Astrocyte (in vitro differentiated cells and primary cell): ENCODE measurements around the gene FOSL2.

Experiments
- CTCF ChIP-seq: IDR thresholded peaks from 2 replicates; pipeline ENCODE4 v1.5.1; 2011; ENCODE audit warnings: low read depth, mild to moderate bottlenecking, inconsistent platforms, low read length, moderate library complexity; ENCODE audit not compliant: insufficient read depth
- EZH2 ChIP-seq: IDR thresholded peaks from 2 replicates; pipeline ENCODE4 v1.6.1; 2012; ENCODE audit warnings: mild to moderate bottlenecking, low read length, inconsistent platforms; ENCODE audit not compliant: insufficient read depth

- TF ChIP-seq CTCF (no peak), EZH2 (no peak)
Measured at GRCh38 chr2:28348149-28348567, 44.5 kb upstream of the FOSL2 start.
